ENCODE data around the gene CANT1.

DNA sequence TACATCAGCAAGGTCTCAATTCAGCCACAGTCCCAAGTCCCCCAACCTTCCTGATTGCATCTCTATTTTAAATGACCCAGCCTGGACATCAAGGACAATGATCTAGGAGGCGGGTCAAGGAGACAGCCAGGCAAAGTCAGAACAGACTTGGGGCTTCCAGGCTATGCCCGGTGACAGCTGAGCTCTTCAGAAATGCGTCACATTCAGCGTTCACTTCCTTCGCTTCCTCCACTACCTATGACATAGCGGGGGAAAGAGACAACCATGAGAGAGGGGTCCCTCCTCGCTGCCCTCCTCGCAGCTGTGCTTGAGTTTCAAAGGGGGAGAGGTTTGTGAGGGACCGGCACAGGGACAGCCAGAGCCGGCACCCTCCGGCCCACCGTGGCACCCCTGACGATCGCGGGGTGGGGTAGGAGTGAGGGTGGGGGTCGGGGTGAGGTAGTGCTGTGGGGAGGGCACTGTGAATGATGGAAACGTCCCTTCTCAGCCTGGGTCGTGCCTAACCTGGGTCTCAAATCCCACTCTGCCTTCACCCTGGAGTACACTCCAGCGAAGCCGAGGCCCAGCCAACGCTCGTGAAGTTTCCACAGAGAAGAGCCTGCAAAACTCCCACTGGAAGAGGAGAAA lies 17.5 kb downstream of the CANT1 start:
- TF ChIP-seq POLR2A (IDR thresholded peaks at IDR 0.05) (no peak), POLR2AphosphoS5 (IDR thresholded peaks at IDR 0.05; ENCODE audit: insufficient read depth in 1 of 2, low read depth in 1 of 2) (no peak)
- TF ChIP-seq, protein P1, sequence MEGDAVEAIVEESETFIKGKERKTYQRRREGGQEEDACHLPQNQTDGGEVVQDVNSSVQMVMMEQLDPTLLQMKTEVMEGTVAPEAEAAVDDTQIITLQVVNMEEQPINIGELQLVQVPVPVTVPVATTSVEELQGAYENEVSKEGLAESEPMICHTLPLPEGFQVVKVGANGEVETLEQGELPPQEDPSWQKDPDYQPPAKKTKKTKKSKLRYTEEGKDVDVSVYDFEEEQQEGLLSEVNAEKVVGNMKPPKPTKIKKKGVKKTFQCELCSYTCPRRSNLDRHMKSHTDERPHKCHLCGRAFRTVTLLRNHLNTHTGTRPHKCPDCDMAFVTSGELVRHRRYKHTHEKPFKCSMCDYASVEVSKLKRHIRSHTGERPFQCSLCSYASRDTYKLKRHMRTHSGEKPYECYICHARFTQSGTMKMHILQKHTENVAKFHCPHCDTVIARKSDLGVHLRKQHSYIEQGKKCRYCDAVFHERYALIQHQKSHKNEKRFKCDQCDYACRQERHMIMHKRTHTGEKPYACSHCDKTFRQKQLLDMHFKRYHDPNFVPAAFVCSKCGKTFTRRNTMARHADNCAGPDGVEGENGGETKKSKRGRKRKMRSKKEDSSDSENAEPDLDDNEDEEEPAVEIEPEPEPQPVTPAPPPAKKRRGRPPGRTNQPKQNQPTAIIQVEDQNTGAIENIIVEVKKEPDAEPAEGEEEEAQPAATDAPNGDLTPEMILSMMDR (IDR thresholded peaks at IDR 0.05): no peak
